ENCODE results near the gene TRIM71. TPM values are rescaled to one million over a fixed set of nuclear protein-coding genes. Genes with fewer than 3 reads are reported as not detected.

The TRIM71 gene
- total RNA-seq, 1 experiment from 2014 or later = 376 TPM

GRCh38 chr3:32814361-32814760, 3.4 kb upstream of the TRIM71 start:
- no peak for DNase-seq
- Histone ChIP-seq H3K4ac (ENCODE audit: low read depth, low read length) (no peak overlapping the region), H3K27ac (ENCODE audit: insufficient read length, low read depth, low read length) (no peak overlapping the region), H2AFZ (ENCODE audit: low read length) (no peak overlapping the region), H2AK5ac (ENCODE audit: insufficient read length, low read length) (no peak overlapping the region), H3K79me1 (ENCODE audit: insufficient read depth, low read depth, low read length, poor library complexity, severe bottlenecking) (no peaks in the 10 kb centered on the region), H3K23me2 (ENCODE audit: insufficient read length, low read depth, low read length, poor library complexity, severe bottlenecking) (peaks cover 8% of the 10 kb centered on the region), H3K9me3 (ENCODE audit: control insufficient read depth, low read depth, low read length) (no peaks in the 10 kb centered on the region), H4K91ac (ENCODE audit: insufficient read length, low read depth, low read length) (no peak overlapping the region), H2BK5ac (ENCODE audit: insufficient read length, low read length) (no peak overlapping the region), H2BK120ac (ENCODE audit: low read depth, low read length, poor library complexity, severe bottlenecking) (no peak overlapping the region), H3K27me3 (ENCODE audit: insufficient read depth, low read length) (no peaks in the 10 kb centered on the region), H3T11ph (ENCODE audit: low read length) (no peak overlapping the region), H3K79me2 (ENCODE audit: insufficient read depth, low read length) (peaks cover 32% of the 10 kb centered on the region), H3K23ac (ENCODE audit: insufficient read length, low read depth, low read length) (no peak overlapping the region), H3K9ac (ENCODE audit: extremely low read depth, insufficient read length, low read length) (no peak overlapping the region), H2BK12ac (ENCODE audit: insufficient read length, low read depth, low read length) (no peak overlapping the region), H3K4me2 (ENCODE audit: insufficient read depth, insufficient read length, low read length) (peak overlapping the region; percentile 94), H2BK20ac (ENCODE audit: low read depth, low read length, poor library complexity, severe bottlenecking) (no peak overlapping the region), H4K5ac (ENCODE audit: insufficient read length, low read depth, low read length) (no peak overlapping the region), H2BK15ac (ENCODE audit: low read depth, low read length) (no peak overlapping the region), H3K56ac (ENCODE audit: insufficient read length, low read depth, low read length) (no peak overlapping the region), H4K8ac (replicated peaks; ENCODE audit: insufficient read length, low read depth, low read length) (no peak overlapping the region), H3K14ac (ENCODE audit: insufficient read depth, low read length) (no peak overlapping the region), H4K20me1 (ENCODE audit: control insufficient read depth, insufficient read depth, insufficient read length) (no peaks in the 10 kb centered on the region), H3K18ac (ENCODE audit: insufficient read length, low read depth, low read length) (no peak overlapping the region), H3K4me1 (ENCODE audit: insufficient read depth, low read length) (peaks cover 9% of the 10 kb centered on the region; the same call in 1 of the 2 replicates)
- Mint-ChIP-seq H3K9me3 (peaks cover 9 to 16% of the 10 kb centered on the region in 2 experiments; a peak in 4 of 5 replicates), H3K4me1 (peaks cover 32 to 34% of the 10 kb centered on the region in 2 experiments), H3K27ac (peak overlapping the region in 2 of 3 experiments; percentile 96; a peak in 6 of 7 replicates), H3K27me3 (ENCODE audit: low read depth) (peaks cover 3% of the 10 kb centered on the region; the same call in 1 of the 2 replicates), H3K36me3 (ENCODE audit: insufficient read depth in 1 of 3, low read depth in 3 of 3) (peaks cover 19 to 24% (median 19%) of the 10 kb centered on the region in 3 experiments), H3K4me3 (peak overlapping the region; percentile 32 to 76)
- WGBS (ENCODE audit: extremely low coverage, insufficient read length, low lambda C conversion rate) = no CpG with 5 or more reads among the region's 6 CpGs
- TF ChIP-seq CTCF (conservative IDR thresholded peaks at IDR 0.05) = no peak
